NCI-H1092 (cell line): ENCODE results near the gene DHRS4L2.
"Not testable (repeated sequence)": the region's sequence is repeated elsewhere in the genome, so short reads cannot be mapped to it uniquely, and the experiment has no call there.

Experiments used
- DNase-seq: peaks from one replicate; lab custom pipeline; 2025; lab: John Stamatoyannopoulos, UW

DHRS4L2 gene

DNA sequence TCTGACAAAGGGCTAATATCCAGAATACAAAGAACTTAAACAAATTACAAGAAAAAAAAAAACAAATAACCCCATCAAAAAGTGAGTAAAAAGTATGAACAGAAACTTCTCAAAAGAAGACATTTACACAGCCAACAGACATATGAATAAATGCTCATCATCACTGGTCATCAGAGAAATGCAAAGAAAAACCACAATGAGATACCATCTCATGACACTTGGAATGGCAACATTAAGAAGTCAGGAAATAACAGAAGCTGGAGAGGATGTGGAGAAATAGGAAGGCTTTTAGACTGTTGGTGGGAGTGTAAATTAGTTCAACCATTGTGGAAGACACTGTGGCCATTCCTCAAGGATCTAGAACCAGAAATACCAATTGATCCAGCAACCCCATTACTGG lies 30.2 kb downstream of the DHRS4L2 start:
- DNase-seq, result not testable (repeated sequence)

DNA sequence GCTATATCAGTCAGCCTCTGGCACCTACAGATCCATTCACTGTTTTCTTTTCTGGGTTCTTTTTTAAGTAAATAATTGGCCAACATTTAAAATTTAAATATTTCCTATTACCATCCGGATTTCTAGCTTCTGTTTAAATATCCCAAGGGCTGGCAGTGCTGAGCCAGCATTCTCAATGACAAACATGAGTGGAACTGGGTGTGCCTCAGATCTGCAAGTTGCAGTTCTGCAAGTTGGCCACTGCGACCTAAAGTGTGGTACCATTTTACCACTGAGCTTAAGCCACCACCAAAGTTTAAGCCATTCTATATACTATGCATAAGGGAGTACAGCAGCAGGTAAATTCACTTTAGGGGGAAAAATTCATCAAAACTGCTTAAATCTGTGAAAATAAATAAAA lies 31.2 kb downstream of the DHRS4L2 start:
- DNase-seq, result not testable (repeated sequence)

DNA sequence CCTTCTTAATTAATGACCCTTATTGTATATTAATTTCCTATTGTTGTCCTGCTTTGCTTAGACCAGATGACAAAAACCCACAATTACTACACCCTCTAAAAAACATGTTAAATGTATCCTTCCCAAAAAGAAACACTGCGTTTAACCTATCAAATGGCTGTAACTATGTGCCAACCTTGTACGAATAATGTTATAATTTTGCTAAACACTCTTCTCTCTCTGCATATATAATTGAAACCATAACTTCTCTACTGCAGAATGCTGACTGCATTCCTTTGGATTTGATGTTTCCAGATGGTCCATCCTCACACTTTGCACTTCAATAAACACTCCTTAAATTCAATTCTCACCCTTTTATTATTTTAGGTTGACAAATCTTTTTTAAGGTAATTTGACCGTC lies 31.8 kb downstream of the DHRS4L2 start:
- not testable (repeated sequence) for DNase-seq

DNA sequence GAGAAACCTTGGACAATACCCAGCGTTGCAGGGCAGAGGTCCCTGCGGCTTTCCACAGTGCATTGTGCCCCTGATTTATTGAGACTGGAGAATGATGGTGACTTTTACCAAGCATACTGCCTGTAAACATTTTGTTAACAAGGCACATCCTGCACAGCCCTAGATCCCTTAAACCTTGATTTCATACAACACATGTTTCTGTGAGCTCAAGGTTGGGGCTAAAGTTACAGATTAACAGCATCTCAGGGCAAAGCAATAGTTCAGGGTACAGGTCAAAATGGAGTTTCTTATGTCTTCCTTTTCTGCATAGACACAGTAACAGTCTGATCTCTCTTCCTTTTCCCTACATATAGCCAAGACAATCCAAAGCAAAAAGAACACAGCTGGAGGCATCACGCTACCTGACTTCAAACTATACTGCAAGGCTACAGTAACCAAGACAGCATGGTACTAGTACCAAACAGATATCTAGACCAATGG lies 36.2 kb downstream of the DHRS4L2 start:
- DNase-seq, result not testable (repeated sequence)

DNA sequence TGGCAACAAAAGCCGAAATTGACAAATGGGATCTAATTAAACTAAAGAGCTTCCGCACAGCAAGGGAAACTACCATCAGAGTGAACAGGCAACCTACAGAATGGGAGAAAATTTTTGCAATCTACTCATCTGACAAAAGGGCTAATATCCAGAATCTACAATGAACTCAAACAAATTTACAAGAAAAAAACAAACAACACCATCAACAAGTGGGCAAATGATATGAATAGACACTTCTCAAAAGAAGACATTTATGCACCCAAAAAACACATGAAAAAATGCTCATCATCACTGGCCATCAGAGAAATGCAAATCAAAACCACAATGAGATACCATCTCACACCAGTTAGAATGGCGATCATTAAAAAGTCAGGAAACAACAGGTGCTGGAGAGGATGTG lies 41.0 kb downstream of the DHRS4L2 start:
- not testable (repeated sequence) for DNase-seq

DNA sequence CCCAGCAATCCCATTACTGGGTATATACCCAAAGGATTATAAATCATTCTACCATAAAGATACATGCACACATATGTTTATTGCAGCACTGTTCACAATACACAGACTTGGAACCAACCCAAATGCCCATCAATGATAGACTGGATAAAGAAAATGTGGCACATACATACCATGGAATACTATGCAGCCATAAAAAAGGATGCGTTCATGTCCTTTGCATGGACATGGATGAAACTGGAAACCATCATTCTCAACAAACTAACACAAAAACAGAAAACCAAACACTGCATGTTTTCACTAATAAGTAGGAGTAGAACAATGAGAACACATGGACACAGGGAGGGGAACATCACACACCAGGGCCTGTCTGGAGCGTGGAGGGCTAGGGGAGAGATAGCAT lies 42.6 kb downstream of the DHRS4L2 start:
- DNase-seq, result not testable (repeated sequence)

DNA sequence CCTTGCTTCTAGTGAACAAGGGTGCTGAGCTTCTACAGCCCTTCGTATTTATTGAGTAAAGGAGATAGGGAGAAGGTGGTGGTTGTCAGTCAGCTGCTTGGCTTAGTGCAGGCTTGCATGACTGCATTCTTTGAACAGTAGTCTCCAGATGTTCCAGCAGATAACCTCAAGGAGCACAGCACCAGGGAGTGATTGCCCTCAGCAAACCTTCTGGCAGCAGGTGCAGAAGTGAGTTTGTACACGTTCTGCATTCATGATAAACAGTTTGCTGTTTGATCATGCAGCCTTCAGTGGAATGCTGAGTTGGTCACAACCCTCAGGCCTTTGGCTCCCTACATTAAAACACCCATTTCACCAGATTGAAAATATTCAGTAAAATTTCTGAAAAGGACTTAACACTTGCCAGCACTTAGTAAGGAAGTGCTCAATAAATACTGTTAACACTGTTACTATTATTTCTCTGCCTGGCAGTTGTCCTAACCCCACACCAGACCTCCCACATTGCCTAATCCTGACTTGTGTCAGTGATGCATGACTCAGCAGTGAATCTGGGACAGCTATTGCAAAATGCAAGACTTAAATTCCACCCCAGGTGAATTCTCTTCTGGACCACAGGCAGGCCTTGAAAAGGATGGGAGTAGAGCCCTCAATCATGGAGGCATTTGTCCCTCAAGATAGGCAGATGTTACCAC lies 44.1 kb downstream of the DHRS4L2 start:
- DNase-seq, result no peak

DNA sequence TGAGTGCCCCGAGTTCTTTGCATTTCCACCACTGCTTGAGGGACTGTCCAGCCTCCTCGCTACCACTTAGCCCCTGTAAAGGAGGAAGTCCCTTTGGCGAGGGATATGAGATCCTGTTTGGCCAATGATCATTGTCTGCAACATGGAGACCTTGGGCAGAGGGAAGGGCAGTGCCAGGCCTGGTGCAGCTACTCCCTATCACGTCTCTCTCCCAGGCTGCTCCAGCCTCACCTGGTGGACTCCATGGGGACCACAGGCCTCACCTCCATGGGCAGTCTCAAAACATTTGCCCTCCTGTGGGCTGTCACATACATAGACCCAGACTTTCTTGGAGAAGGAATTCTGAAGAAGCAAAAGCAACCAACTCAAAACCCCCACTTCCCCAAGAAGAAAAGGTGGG lies 47.0 kb downstream of the DHRS4L2 start:
- DNase-seq, result not testable (repeated sequence)

DNA sequence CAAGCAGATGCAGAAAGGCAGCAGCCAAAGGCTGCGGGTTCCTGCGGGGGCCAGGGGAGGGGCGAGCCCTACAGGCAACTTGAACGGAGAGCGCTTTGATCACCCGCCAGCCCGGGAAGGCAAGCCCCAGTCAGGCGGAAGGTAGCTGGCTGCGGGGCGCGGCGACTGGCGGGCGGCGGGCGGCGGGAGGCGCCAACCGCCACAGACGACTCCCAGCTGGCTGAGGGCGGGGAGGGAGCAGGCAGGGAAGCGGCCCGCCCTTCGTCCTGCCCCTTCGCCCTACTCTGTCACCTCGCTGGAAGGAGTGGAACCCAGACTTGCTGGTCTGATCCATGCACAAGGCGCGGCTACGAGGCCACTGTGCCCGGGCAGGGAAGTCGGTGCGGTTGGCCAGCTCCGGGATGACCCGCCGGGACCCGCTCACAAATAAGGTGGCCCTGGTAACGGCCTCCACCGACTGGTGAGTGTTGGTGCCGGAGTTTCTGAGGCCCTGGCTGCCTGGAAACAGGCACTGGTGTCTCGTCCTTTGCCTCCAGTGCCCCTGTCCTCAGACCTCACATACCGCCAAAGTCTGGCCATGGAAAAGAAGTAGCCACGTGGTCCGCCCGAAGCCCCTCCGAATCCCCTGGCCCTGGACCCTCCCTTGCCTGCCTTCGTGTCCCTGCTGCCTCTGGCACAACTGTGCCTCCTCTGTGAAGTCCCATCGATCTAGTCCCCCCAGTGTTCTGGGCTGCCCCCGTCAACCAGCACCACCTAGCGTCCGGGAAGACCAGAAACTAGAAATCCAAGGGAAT lies 47.6 kb downstream of the DHRS4L2 start:
- peak; percentile 72 for DNase-seq

DNA sequence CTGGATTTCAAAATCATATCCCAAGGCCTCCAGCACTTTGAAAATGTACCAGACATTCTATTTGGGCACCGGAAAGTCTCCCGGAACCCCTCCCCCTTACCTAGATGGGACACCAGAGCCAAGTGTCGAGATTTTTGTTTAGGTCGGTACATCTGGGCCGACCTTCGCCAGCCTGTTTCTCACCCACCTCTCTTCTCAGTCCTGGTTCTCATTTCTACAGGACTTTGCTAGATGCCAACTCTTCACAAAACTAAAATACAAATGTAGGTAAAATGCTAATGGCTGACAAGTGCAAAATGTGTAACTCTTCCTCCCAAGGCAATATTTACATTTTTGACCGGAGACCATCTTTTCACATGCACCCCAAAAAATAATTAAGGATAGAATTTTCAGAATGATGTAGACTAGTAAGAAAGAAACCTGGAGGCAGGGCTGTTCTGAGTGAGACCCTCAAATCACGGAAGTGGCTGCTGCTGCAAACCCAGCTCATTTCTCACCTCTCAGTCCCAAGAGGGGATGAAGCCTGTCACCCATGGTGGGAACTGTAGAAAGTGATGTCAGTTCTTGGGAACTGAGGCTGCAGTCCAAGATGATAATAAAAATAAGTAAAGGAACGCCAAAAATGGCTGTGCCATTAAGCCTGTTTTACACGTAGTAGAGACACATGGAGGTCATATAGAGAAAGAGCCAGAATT lies 48.4 kb downstream of the DHRS4L2 start:
- not testable (repeated sequence) for DNase-seq

DNA sequence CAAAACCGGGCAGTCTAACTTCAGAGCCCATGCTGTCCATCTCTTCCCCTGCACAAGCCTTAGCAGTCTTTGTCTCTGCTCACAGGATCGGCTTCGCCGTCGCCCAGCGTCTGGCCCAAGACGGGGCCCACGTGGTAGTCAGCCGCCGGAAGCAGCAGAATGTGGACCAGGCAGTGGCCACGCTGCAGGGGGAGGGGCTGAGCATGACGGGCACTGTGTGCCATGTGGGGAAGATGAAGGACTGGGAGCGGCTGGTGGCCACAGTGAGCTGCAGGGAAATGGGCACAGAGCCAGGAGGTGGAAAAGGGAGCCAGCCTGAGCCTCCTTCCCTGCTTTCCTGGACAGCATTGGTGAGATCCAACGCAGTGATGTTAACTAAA lies 48.9 kb downstream of the DHRS4L2 start:
- no peak for DNase-seq

DNA sequence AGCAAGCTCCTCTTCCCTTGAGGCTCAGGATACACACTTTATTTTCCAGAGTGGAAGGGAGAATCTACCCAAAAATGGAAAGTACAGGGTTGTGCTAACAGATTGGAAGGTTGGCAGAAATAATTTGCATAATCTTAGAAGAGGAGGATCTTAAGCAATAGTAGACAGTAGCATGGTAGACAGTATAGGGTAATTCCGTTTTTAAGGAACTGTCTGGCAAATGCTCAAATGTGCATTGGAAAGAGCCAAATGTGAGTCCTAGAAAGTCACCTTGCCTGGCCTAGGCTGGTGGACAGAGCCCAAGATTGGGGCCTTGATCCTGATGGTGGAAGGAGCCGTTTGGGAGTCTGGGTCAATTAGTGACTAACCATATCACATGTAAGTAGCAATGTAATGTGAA lies 50.0 kb downstream of the DHRS4L2 start:
- no peak for DNase-seq

DNA sequence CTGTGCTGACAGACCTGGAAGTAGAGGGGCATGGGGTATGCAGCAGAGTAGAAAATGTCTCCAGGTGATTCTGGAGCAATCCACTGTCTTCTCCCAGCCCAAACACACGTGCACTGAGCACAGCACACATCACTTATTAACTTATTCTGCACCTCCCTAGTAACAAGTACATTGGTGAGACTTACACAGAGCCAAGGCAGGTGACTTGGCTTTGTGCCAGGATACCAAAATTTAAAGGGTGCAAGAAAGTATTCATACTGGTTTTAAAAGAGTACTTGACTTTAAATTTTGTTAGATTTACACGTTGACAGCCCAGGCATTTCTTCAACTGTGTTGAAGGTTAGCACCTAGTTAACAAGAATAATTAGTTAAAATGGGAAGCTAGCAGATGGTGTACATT lies 52.0 kb downstream of the DHRS4L2 start:
- no peak for DNase-seq

DNA sequence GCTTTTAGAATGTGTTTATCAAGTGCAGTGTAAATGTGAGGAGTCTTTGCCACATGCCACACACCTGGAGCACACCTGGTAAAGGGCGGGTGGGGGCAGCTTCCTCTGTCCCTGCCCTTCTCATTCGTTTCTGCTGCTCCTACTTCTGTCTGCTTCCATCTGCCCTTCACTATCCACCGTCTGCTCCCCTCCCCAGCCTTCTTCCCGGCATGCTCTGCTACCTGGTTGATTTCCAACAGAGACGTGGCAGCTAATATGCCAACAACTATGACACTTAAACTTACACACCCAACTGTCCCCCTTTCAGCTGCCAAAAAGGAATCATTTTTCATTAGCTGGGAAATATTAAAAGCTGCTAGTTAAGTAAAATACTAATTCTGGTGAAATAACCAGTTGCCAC lies 54.0 kb downstream of the DHRS4L2 start:
- DNase-seq, result no peak

DNA sequence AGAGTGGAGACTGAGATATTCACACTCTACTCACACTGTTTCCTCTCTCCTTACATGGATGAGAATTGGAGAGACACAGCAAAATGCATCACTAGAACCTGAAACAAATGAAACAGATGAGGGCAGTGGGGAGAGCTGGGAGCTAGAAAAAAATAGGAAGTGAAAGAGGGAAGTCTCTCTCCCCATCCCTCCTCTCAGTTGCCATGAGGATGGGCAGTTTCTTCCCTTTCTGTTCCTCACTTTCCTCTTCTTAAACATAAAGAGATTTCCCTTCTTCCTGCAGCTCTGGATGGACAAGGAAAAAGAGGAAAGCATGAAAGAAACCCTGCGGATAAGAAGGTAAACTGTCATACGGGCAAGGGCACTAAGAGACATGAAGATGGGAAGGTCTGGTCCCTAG lies 60.3 kb downstream of the DHRS4L2 start:
- DNase-seq, result not testable (repeated sequence)

DNA sequence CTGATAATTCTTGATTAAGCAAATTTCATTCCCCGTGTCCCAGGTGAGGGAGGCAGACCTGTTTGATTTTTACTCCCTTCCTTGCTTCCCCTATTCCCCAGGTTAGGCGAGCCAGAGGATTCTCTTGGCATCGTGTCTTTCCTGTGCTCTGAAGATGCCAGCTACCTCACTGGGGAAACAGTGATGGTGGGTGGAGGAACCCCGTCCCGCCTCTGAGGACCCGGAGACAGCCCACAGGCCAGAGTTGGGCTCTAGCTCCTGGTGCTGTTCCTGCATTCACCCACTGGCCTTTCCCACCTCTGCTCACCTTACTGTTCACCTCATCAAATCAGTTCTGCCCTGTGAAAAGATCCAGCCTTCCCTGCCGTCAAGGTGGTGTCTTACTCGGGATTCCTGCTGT lies 62.0 kb downstream of the DHRS4L2 start:
- not testable (repeated sequence) for DNase-seq

DNA sequence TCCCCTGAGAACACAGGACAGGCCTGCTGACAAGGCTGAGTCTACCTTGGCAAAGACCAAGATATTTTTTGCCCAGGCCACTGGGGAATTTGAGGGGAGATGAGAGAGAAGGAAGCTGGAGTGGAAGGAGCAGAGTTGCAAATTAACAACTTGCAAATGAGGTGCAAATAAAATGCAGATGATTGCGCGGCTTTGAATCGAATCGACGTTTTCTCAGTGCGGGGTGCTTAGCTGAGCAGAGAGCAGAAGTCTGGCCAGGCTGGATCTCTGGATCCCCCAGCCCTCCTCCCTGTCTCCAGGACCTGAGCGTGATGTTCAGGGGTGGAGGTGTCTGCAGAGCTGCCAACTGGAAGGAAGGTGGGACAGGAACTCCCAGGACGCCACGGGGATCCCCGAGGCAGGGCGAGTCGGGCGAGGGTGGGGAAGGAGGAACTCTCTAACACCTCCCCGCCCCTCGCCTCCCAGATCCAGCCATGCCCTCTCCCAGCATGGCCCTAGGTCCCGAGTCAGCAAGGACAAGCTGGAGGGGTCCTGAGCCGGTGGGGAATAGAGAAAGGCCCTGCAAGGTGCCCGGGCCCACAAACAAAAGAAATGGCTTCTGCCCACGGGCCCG lies 62.6 kb downstream of the DHRS4L2 start:
- DNase-seq, result no peak

DNA sequence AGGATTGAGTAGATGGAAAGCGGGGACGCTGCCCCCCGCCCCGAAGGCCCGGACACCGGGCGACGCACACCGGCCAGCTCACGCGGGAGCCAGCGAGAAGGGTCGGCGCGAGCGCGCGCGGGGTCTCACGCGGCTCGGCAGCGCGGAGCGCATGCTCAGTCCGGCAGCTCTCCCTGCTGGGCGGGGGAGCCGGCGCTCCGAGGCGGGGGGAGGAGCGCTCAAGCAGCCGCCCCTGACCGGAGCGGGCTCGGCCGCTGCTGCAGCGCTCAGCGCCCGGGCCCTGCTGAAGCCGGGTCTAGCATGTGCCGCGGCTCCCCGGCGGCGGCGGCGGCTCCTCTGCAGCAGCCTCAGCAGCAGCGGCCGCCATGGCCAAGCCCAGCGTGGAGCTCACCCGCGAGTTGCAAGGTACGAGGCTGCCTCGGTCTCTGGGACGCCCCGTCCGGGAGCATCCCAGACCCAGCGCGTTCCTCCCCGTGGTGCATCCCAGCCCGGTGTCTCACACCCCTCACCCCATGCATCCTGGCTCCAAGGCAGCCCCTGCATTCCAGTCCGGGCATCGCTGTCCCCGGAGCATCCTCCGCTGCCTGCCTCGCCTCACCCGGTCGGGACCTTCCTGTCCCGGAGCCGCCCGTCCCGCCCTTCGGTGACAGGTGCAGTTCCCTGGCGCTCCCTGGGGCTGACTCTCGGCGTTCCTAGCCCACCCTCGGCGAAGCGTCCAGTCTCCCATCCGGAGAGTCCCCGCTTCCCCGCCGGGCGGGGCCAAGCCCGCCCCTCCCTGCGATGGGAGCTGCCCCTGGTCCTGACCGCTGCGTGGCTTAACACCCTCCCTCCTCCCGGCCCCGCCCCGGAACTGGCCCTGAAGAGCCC lies 63.3 kb downstream of the DHRS4L2 start, which contains the start of gene CARMIL3:
Gene CARMIL3, plus strand, starts transcription at position 221 of the 867 bp plus-strand sequence. Its CDS starts 145 bp downstream, at position 366.
- DNase-seq, result peak; percentile 78

DNA sequence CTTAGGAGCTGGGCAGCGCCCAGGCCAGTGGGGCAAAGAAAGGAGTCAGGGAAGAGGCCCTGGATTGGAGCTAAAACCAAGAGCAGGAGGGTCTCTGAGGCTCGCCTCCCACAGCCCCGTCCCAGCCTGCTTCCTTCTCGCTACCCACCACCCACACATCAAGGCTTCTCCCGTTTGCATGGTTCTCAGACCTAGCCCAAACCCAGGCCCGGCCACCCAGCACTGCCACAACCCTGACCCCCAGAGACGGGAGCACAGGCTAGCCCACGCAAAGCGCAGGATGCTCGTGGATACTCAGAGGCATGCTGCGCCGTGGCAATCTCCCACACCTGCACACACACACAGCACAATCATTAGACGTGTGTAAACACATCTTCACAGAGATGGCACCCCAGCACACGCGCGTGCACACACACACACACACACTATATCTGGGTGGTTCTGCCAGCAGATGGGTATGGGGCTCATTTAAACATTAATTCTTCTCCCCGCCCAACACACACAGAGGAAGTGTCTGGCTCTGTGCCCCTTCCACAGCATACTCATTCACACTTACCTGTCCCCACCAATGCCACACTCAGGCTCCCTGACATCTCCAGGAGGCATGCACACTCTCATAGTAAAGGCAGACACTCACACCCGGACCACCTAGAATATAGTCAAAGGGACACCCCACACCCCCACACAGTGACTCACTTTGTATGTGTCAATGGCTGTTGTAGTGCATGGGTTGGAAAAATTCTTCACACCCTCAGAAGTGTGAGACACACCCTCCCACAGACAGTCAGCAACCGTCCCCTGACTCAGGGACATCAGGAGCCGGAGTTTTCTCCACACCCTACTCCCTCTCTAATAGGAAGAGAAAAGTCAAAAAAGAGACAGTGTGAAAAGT lies 64.2 kb downstream of the DHRS4L2 start:
- DNase-seq, result no peak
